Calu3 (cell line): Measurements from ENCODE around the gene RPN2. TPM values are rescaled to one million over a fixed set of nuclear protein-coding genes. Genes with fewer than 3 reads are reported as not detected.

Experiments
- BruUV-seq: library from RNA; stranded (reverse); fragments of 400-500 nt; replicated peaks from 2 replicates; lab custom pipeline; 2021; lab: Mats Ljungman, UMichigan
- CTCF ChIA-PET: fragments of 300-600 bp; sonication (Branson Sonifier 250); formaldehyde crosslinking; loops from one replicate; lab custom pipeline; 2022; ENCODE audit warnings: antibody characterized with exemption; lab: Charles Lee
- DNase-seq: peaks from one replicate; pipeline ENCODE4 v3.0.0; 2022
- H3K27ac Mint-ChIP-seq: one replicate; pipeline ENCODE4 v1.8.0; 2022; ENCODE audit warnings: mixed read lengths; ENCODE audit not compliant: unreplicated experiment
- H3K27me3 Mint-ChIP-seq: one replicate; pipeline ENCODE4 v1.8.0; 2022; ENCODE audit warnings: mixed read lengths; ENCODE audit not compliant: unreplicated experiment
- H3K36me3 Mint-ChIP-seq: one replicate; pipeline ENCODE4 v1.8.0; 2022; ENCODE audit warnings: mild to moderate bottlenecking, moderate library complexity, mixed read lengths; ENCODE audit not compliant: insufficient read depth, unreplicated experiment
- H3K4me1 Mint-ChIP-seq: one replicate; pipeline ENCODE4 v1.8.0; 2022; ENCODE audit warnings: mild to moderate bottlenecking, low read depth, mixed read lengths; ENCODE audit not compliant: unreplicated experiment
- H3K4me3 Mint-ChIP-seq: one replicate; pipeline ENCODE4 v1.8.0; 2022; ENCODE audit warnings: mild to moderate bottlenecking, low read depth, moderate library complexity, mixed read lengths; ENCODE audit not compliant: unreplicated experiment
- H3K9me3 Mint-ChIP-seq: one replicate; pipeline ENCODE4 v1.8.0; 2022; ENCODE audit warnings: low read depth, mixed read lengths; ENCODE audit not compliant: unreplicated experiment
- intact Hi-C: fragments of 100-400 bp; cut with micrococcal nuclease; formaldehyde crosslinking; loops from one replicate; pipeline ENCODE4 v1.10.0; 2022; ENCODE audit not compliant: unreplicated experiment
- total RNA-seq: library from RNA; stranded (reverse); gene quantifications from 2 replicates; pipeline ENCODE4 v1.2.3, GENCODE V29; 2022
- TF ChIP-seq, protein P1 (sequence below): fragments of 200-600 bp; IDR thresholded peaks from one replicate; pipeline ENCODE4 v1.8.0; 2022; ENCODE audit warnings: antibody characterized with exemption; ENCODE audit not compliant: unreplicated experiment

The RPN2 gene
- total RNA-seq, 1 experiment from 2014 or later, result 522 TPM

DNA sequence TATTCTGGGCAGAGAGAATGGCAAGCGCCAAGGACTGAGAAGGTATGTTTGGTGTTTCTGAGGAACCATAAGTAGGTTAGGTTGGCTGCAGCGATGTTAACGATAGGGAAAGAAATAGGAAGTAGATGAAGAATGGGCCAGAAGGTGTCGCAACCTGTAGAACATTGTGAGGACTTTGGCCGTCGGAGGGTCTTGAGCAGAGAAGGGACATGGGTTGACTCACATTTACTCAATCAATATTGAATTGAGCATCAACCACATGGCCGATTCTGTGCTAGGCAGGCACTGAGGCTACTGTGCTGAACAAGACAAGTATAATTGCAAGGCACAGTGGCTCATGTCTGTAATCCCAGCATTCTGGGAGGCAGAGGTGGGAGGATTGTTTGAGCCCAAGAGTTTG is 26.8 kb upstream of the RPN2 start:
- BruUV-seq, result no TSS peak

GRCh38 chr20:37154684-37155298 is 24.3 kb upstream of the RPN2 start:
- TF ChIP-seq, protein P1, sequence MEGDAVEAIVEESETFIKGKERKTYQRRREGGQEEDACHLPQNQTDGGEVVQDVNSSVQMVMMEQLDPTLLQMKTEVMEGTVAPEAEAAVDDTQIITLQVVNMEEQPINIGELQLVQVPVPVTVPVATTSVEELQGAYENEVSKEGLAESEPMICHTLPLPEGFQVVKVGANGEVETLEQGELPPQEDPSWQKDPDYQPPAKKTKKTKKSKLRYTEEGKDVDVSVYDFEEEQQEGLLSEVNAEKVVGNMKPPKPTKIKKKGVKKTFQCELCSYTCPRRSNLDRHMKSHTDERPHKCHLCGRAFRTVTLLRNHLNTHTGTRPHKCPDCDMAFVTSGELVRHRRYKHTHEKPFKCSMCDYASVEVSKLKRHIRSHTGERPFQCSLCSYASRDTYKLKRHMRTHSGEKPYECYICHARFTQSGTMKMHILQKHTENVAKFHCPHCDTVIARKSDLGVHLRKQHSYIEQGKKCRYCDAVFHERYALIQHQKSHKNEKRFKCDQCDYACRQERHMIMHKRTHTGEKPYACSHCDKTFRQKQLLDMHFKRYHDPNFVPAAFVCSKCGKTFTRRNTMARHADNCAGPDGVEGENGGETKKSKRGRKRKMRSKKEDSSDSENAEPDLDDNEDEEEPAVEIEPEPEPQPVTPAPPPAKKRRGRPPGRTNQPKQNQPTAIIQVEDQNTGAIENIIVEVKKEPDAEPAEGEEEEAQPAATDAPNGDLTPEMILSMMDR, result no peak
- BruUV-seq, result no TSS peak
- Mint-ChIP-seq H3K27ac (no peak overlapping the region), H3K4me1 (no peaks in the 10 kb centered on the region), H3K36me3 (no peaks in the 10 kb centered on the region), H3K4me3 (no peak overlapping the region), H3K27me3 (peaks cover 26% of the 10 kb centered on the region), H3K9me3 (no peaks in the 10 kb centered on the region)
- no peak for DNase-seq
- CTCF ChIA-PET, result interaction anchor here (0.7 kb wide), 1 partner anchor 30 kb away, joined by 5 read pairs; no protein-coding TSS in a partner anchor
- intact Hi-C loops, result no loop called here

More for the DNA sequence above, 26.8 kb upstream of the RPN2 start:
- Mint-ChIP-seq H3K27me3 (peaks cover 11% of the 10 kb centered on the region), H3K36me3 (no peaks in the 10 kb centered on the region), H3K9me3 (no peaks in the 10 kb centered on the region), H3K4me3 (no peak overlapping the region), H3K4me1 (no peaks in the 10 kb centered on the region), H3K27ac (no peak overlapping the region)
- DNase-seq, result no peak
- intact Hi-C loops, result no loop called here
- CTCF ChIA-PET, result no interaction called here
- TF ChIP-seq, protein P1, result no peak

DNA sequence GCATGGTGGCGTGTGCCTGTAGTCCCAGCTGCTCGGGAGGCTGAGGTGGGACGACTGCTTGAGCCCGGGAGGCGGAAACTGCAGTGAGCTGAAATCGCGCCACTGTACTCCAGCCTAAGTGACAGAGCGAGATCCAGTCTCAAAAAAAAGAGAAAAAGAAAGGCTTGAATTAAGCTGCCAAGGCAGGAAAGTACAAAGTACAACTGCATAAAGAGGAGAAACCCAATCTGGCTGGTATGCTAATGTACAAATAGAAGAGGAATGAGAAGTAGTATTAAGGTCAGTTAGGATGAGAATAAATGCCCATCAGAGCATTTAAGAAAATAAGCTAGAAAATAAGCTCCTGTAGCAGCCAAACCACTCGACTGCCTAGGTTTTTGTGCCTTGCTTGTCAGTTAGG is 23.1 kb upstream of the RPN2 start:
- DNase-seq, result no peak
- Mint-ChIP-seq H3K4me3 (no peak overlapping the region), H3K27ac (no peak overlapping the region), H3K36me3 (no peaks in the 10 kb centered on the region), H3K4me1 (no peaks in the 10 kb centered on the region), H3K9me3 (no peaks in the 10 kb centered on the region), H3K27me3 (peaks cover 37% of the 10 kb centered on the region)
- CTCF ChIA-PET, result interaction anchor here (0.6 to 0.8 kb wide), 2 partner anchors 11 to 16 kb away, joined by 3 to 4 read pairs; no protein-coding TSS in a partner anchor
- no TSS peak for BruUV-seq
- intact Hi-C loops, result no loop called here
- TF ChIP-seq, protein P1, result no peak

DNA sequence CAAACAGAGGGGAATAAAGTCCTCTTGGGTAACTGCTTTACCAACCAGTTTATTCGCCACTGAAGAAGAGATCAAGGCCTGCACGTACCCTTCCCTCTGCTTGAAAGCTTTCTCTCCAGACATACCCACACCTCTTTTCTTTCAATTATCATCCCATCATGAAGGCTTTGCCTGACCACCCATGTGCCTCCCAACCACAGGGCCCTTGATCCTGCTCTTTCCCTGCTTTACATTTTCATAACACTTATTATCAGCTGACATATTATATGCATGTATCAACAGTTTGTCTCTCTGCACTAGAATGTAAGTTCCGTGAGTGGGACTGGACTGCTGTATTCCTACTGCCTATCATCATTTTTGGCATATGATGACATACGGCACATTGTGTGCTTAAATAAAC is 20.9 kb upstream of the RPN2 start:
- TF ChIP-seq, protein P1, result no peak
- intact Hi-C loops, result no loop called here
- Mint-ChIP-seq H3K27me3 (peaks cover 60% of the 10 kb centered on the region), H3K4me1 (no peaks in the 10 kb centered on the region), H3K4me3 (no peak overlapping the region), H3K27ac (no peak overlapping the region), H3K9me3 (no peaks in the 10 kb centered on the region), H3K36me3 (no peaks in the 10 kb centered on the region)
- no TSS peak for BruUV-seq
- CTCF ChIA-PET, result interaction anchor here (0.6 to 0.9 kb wide), 2 partner anchors 22 to 127 kb away, joined by 3 to 5 read pairs; no protein-coding TSS in a partner anchor
- no peak for DNase-seq
